Activated CD4-positive, alpha-beta T cell treated with anti-CD3 and anti-CD28 coated beads, Interleukin-2, amount 50 U/mL, for 16 hours (primary cell): ENCODE measurements around the gene LMF1.
"Not testable (repeated sequence)": the region's sequence is repeated elsewhere in the genome, so short reads cannot be mapped to it uniquely, and the experiment has no call there.

Source experiments
- DNase-seq: peaks from one replicate; pipeline ENCODE4 v3.0.0-alpha.2; 2020

Gene LMF1

DNA sequence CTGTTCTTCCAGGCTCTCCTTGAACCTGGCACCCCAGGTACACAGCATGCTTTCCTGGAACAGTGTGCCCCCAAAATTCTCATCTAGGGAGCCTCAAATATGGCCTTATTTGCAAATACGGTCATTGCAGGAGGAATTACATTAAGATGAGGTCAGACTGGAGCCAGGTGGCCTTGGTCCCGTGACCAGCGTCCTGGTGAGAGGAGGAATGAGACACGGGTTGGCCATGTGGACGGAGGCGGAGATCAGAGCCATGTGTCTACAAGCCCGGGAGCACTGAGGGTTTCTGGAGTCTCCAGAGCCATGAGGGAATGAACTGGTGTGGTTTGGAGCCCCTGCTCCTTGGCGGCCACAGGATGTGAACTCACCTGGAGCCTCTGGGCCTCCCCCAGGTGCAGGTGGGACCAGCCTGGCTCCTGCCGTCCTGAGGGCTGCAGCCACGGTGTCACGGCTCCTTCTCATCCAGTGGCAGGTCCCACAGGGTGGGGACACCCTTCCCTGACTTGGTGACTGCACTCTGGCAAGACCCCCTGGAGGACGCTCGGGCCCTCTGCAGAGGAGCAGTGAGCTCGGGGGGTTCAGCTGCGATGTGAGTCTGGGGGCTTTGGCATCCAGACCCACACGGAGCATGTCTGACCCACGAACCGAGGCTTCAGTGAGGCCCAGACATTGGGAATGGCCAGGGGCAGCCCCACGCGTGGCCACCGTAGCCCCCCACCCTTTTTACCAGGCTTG, 148.4 kb downstream of the LMF1 start:
- DNase-seq: no peak

- no peak for DNase-seq
Observed at GRCh38 chr16:821751-822150, 149.0 kb downstream of the LMF1 start.

DNA sequence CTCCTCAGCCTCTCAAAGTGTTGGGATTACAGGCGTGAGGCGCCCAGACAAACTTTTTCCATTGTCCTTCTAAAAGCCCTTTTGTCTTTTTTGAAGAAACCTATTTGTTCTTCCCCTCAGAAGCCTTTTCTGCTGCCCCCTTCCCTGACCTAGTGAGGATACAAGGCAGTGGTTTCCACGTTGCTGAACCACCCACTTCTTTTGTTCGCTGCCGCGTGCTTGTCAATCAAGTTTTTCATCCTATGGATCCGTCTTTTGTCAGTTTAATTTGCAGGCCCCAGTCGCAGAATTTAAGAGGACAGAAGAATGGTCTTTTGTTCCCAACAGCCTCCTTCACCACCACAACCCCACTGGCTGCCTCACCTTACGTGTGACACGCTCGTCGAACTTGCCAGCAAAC, 150.0 kb downstream of the LMF1 start:
- DNase-seq: no peak

GRCh38 chr16:820044-820408, 150.8 kb downstream of the LMF1 start:
- DNase-seq: not testable (repeated sequence)

- no peak for DNase-seq
Observed at GRCh38 chr16:819336-820043, 151.3 kb downstream of the LMF1 start.

- no peak for DNase-seq
Observed at GRCh38 chr16:818592-818991, 152.2 kb downstream of the LMF1 start.

GRCh38 chr16:818132-818531, 152.7 kb downstream of the LMF1 start:
- no peak for DNase-seq

DNA sequence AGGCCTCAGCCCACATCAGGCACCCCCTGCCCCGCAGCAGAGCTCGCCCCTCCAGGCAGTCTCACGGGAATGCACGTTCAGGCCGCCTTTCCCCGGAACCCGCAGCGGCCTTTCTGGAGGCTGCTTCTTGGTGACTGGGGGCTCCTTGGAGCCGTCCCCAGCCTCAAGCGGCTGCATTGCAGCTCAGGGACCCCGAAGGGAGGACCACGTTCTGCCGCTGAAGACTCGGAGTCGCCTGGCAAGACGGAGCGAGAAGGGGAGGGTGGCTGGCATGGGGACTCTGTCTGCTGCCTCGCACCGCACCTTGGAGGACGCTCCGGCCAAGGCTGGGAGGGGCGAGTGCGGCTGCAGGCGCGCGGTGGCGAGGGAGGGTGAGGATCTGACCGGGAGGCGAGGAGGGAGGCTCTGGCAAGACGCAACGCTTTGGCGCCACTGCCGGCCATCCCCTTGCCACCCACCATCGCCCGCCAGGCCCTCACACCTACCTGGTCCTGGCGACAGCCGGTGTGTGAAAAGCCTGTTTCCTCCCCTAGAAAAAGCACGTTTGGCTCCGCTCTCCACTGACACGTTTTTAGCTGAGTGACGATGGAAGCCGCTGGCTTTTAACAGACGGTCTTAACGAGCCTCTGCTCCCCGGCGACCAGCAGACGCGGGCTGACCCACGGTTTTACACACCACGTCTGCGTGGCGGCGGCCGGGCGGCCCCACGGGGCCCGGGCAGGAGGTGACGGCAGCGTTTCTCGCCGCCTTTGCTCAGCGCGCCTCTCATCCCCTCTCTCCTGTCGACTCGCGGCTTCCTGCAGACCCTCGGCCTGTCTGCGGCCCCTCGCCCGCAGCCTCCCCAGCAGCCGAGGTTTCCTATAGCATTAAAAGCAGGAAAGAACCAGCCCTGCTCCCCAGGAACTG, 153.5 kb downstream of the LMF1 start:
- DNase-seq: no peak

GRCh38 chr16:815861-816260, 154.9 kb downstream of the LMF1 start:
- DNase-seq: no peak

- no peak for DNase-seq
Observed at GRCh38 chr16:814974-815373, 155.8 kb downstream of the LMF1 start.

DNA sequence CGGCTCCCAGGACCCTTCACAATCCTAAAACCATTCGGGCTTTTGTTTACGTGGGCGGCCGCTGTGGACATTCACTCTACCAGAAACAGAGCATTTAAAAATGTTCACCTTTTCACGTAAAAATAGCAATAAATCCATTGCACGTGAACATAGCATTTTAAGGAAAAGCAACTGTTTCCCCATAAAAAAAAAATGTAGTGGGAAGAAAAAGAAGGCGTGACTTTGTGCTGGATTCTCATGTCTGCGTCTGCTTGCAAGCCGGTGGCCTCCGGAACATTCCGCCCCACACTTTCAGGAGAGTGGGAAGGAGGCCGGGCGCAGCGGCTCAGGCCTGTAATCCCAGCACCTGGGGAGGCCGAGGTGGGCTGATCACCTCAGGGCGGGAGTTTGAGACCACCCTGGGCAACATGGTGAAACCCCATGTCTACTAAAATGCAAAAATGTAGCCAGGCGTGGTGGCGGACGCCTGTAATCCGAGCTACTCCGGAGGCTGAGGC, 156.8 kb downstream of the LMF1 start:
- DNase-seq: no peak

GRCh38 chr16:813204-813915, 157.4 kb downstream of the LMF1 start:
- DNase-seq: peak; percentile 38

DNA sequence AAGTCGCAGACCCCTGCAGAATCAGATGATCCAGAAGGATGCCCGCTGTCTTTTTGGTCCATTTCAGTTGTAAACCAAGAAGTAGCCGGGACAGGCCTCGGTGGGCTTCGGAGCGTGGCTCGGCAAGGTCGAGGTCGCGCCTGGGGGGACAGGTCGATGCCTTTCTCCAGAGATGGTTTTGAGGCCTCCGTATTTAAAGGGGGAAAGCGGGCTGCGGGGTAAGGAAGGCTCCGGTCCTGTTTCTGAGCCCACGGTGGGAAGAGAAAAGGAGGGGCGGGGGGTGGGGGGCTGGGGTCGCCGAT, 162.7 kb downstream of the LMF1 start:
- DNase-seq: no peak

- peak; percentile 91 for DNase-seq
Observed at GRCh38 chr16:807347-808084, 163.3 kb downstream of the LMF1 start.

DNA sequence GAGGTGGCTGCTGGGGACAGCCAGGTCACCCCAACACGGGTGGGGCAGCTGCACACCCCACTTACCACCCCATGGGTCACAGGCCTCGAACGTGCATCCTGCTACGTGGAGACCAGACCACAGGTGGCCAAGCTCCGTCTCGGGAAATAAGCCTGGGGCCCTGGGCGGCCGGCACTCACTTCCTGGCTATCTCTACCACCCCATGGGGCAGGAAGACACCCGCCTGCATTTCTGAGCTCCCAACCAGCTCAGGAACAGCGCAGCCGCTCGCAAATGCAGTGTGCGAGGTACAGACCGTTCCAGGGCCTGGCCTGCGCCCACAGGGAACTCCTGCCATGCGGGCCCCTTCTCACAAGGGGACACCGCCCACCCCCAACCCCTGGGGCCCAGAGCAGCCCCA, 165.3 kb downstream of the LMF1 start:
- DNase-seq: no peak

GRCh38 chr16:804193-805048, 166.4 kb downstream of the LMF1 start:
- no peak for DNase-seq

DNA sequence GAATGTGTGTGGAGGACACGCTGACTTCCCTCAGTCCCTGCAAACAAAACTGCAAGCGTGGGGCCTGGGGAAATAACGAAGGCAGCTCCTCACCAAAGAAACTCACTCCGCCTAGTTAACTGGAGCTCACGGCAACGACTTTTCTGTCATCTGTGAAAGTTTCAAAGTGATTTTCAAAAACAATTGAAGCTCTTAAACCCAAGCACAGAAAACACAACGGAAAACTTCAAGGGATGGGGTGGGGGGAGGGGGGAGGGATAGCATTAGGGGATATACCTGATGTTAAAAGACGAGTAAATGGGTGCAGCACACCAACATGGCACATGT, 167.1 kb downstream of the LMF1 start:
- no peak for DNase-seq
